HG02759 (cell line): ENCODE measurements around the gene ANKS1B.
A peak's percentile ranks its signal among the peaks of the same experiment; 100 is the strongest.
"Not testable (repeated sequence)": the region's sequence is repeated elsewhere in the genome, so short reads cannot be mapped to it uniquely, and the experiment has no call there.

Source experiments
- ATAC-seq: cut with Tn5 transposase; IDR thresholded peaks from one replicate; pipeline ENCODE4 v1.9.1; 2021; ENCODE audit warnings: mild to moderate bottlenecking, moderate library complexity; ENCODE audit not compliant: unreplicated experiment

ANKS1B gene

GRCh38 chr12:99609455-99610181 is 375.1 kb downstream of the ANKS1B start:
- no peak for ATAC-seq

GRCh38 chr12:99600388-99600787 is 384.3 kb downstream of the ANKS1B start:
- peak; percentile 98 for ATAC-seq

- no peak for ATAC-seq
Observed at GRCh38 chr12:99598785-99599184, 386.0 kb downstream of the ANKS1B start.

- no peak for ATAC-seq
Observed at GRCh38 chr12:99596762-99597161, 388.0 kb downstream of the ANKS1B start.

GRCh38 chr12:99577125-99577524 is 407.6 kb downstream of the ANKS1B start:
- not testable (repeated sequence) for ATAC-seq

GRCh38 chr12:99573980-99574379 is 410.8 kb downstream of the ANKS1B start:
- no peak for ATAC-seq

- no peak for ATAC-seq
Observed at GRCh38 chr12:99567072-99567471, 417.7 kb downstream of the ANKS1B start.

GRCh38 chr12:99558109-99558508 is 426.6 kb downstream of the ANKS1B start:
- ATAC-seq = no peak

GRCh38 chr12:99553461-99553860 is 431.3 kb downstream of the ANKS1B start:
- no peak for ATAC-seq

GRCh38 chr12:99552022-99552421 is 432.7 kb downstream of the ANKS1B start:
- ATAC-seq = no peak

- ATAC-seq = no peak
Observed at GRCh38 chr12:99549651-99550050, 435.1 kb downstream of the ANKS1B start.

- ATAC-seq = no peak
Observed at GRCh38 chr12:99549196-99549595, 435.5 kb downstream of the ANKS1B start.

GRCh38 chr12:99544457-99544856 is 440.3 kb downstream of the ANKS1B start:
- no peak for ATAC-seq

- peak; percentile 98 for ATAC-seq
Observed at GRCh38 chr12:99529966-99530365, 454.8 kb downstream of the ANKS1B start.

GRCh38 chr12:99528478-99528877 is 456.3 kb downstream of the ANKS1B start:
- ATAC-seq = no peak

GRCh38 chr12:99523853-99524252 is 460.9 kb downstream of the ANKS1B start:
- ATAC-seq = no peak

- ATAC-seq = no peak
Observed at GRCh38 chr12:99522456-99522855, 462.3 kb downstream of the ANKS1B start.

GRCh38 chr12:99521664-99522063 is 463.1 kb downstream of the ANKS1B start:
- ATAC-seq = no peak

GRCh38 chr12:99513066-99513465 is 471.7 kb downstream of the ANKS1B start:
- ATAC-seq = no peak

GRCh38 chr12:99505805-99506204 is 478.9 kb downstream of the ANKS1B start:
- ATAC-seq = no peak

- ATAC-seq = no peak
Observed at GRCh38 chr12:99498756-99499155, 486.0 kb downstream of the ANKS1B start.

GRCh38 chr12:99495799-99496198 is 488.9 kb downstream of the ANKS1B start:
- ATAC-seq = no peak

- ATAC-seq = no peak
Observed at GRCh38 chr12:99493197-99493596, 491.5 kb downstream of the ANKS1B start.
